Measurements from ENCODE around the gene PRRX2.

PRRX2 gene

DNA sequence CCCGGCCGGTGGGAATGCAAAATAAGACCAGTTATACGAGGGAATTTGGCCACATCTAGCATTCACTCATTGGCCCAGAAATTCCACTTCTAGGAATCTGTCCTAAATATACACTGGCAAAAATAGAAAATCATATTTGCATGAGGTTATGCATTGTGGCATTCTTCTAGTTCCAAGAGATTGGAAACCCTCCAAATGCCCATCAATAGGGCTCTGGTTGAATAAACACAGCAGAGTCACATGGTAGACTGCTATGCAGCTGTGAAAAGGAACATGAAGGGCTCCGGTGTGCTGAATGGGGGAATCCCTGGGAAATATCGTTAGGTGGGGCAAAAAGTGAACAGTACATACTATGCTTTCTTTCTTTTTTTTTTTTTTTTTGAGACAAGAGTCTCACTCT, 50.6 kb downstream of the PRRX2 start:
- H3K4me3 ChIP-seq (ENCODE audit: low read depth, low read length) = no peak overlapping the region
- no peak for DNase-seq (ENCODE audit: low read depth)
- TF ChIP-seq, protein P1, sequence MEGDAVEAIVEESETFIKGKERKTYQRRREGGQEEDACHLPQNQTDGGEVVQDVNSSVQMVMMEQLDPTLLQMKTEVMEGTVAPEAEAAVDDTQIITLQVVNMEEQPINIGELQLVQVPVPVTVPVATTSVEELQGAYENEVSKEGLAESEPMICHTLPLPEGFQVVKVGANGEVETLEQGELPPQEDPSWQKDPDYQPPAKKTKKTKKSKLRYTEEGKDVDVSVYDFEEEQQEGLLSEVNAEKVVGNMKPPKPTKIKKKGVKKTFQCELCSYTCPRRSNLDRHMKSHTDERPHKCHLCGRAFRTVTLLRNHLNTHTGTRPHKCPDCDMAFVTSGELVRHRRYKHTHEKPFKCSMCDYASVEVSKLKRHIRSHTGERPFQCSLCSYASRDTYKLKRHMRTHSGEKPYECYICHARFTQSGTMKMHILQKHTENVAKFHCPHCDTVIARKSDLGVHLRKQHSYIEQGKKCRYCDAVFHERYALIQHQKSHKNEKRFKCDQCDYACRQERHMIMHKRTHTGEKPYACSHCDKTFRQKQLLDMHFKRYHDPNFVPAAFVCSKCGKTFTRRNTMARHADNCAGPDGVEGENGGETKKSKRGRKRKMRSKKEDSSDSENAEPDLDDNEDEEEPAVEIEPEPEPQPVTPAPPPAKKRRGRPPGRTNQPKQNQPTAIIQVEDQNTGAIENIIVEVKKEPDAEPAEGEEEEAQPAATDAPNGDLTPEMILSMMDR (IDR thresholded peaks at IDR 0.05; ENCODE audit: low read depth, low read length, missing control alignments) = no peak
- in situ Hi-C loops (cut with HindIII; ENCODE audit: low sequenced_read_pairs) = no loop called here

DNA sequence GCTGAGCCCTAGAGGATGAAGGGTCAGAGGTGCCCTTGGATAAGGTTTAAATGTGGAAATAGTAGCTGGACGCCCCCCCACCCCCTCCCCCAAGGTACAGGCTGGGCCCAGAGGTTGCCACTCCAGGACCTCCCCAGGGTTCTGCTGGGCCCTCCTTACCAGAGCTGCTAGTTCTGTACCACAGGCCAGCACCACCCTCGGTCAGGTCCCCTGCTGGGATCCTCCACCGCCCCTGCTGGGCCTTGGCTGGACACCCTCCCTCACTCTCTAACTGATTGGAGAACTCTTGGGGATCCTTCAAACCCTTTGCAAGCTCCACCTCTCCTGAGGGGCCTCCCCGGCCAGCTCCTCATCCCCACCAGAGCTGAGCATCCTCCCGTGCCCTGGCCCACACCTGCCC, 52.5 kb downstream of the PRRX2 start:
- TF ChIP-seq, protein P1 (IDR thresholded peaks at IDR 0.05; ENCODE audit: low read depth, low read length, missing control alignments) = no peak
- H3K4me3 ChIP-seq (ENCODE audit: low read depth, low read length) = no peak overlapping the region
- in situ Hi-C loops (cut with HindIII; ENCODE audit: low sequenced_read_pairs) = no loop called here
- no peak for DNase-seq (ENCODE audit: low read depth)

DNA sequence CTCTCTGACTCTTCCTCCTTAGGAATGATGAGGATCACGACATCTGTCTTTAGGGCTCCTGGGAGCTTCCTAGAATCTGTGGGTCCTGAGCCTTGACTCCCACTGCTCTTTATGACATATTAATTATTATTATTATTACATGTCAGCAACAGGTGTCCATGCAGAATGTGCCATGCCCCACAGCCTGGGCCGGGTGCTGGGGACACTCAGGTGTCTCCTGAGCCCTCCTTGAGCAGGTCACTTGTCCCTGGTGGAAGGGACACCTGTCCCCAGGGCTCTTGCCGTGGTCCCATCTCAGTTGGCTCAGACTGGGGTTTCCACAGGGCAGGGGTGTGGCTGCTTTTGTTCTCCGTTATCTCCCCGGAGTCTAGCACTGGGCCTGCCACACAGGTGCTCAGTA, 53.2 kb downstream of the PRRX2 start:
- no peak for DNase-seq (ENCODE audit: low read depth)
- TF ChIP-seq, protein P1 (IDR thresholded peaks at IDR 0.05; ENCODE audit: low read depth, low read length, missing control alignments) = no peak
- in situ Hi-C loops (cut with HindIII; ENCODE audit: low sequenced_read_pairs) = no loop called here
- H3K4me3 ChIP-seq (ENCODE audit: low read depth, low read length) = no peak overlapping the region

DNA sequence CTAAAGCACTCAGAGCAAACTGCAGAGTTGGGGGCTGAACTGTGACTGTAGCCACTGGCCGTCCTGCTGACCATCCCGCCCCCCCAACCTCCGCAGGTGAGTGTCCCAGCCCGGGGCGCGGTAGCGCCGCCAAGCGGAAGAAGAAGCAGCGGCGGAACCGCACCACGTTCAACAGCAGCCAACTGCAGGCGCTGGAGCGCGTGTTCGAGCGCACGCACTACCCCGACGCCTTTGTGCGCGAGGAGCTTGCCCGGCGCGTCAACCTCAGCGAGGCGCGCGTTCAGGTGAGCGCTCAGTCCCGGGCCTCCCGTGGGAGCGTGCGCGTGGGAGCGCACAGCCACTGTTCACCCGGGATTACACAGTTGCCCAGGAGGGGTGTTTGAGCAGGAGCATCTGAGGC, 53.7 kb downstream of the PRRX2 start:
- DNase-seq (ENCODE audit: low read depth) = no peak
- no peak overlapping the region for H3K4me3 ChIP-seq (ENCODE audit: low read depth, low read length)
- in situ Hi-C loops (cut with HindIII; ENCODE audit: low sequenced_read_pairs) = no loop called here
- TF ChIP-seq, protein P1 (IDR thresholded peaks at IDR 0.05; ENCODE audit: low read depth, low read length, missing control alignments) = peak; percentile 18

DNA sequence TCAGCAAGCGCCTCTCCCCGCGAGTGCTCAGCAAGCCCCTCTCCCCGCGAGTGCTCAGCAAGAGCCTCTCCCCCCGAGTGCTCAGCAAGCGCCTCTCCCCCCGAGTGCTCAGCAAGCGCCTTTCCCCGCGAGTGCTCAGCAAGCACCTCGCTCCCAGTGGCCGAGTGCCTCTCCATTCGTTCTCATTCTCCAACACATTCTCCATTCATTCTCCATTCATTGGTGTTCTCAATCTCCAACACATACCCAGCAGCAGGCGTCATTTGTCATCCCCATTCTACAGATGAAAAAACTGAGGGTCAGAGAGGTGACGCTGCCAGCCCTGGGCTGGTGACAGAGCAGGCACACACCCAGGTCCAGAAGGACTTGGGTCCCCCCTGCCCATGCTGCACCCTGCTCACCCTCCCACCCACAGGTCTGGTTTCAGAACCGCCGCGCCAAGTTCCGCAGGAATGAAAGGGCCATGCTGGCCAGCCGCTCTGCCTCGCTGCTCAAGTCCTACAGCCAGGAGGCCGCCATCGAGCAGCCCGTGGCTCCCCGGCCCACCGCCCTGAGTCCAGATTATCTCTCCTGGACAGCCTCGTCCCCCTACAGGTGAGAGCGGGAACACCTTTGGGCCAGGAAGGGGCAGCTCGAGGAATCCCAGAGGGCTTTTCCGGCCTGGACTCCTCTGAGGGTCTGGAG, 54.9 kb downstream of the PRRX2 start:
- TF ChIP-seq, protein P1 (IDR thresholded peaks at IDR 0.05; ENCODE audit: low read depth, low read length, missing control alignments) = peak; percentile 46
- H3K4me3 ChIP-seq (ENCODE audit: low read depth, low read length) = no peak overlapping the region

DNA sequence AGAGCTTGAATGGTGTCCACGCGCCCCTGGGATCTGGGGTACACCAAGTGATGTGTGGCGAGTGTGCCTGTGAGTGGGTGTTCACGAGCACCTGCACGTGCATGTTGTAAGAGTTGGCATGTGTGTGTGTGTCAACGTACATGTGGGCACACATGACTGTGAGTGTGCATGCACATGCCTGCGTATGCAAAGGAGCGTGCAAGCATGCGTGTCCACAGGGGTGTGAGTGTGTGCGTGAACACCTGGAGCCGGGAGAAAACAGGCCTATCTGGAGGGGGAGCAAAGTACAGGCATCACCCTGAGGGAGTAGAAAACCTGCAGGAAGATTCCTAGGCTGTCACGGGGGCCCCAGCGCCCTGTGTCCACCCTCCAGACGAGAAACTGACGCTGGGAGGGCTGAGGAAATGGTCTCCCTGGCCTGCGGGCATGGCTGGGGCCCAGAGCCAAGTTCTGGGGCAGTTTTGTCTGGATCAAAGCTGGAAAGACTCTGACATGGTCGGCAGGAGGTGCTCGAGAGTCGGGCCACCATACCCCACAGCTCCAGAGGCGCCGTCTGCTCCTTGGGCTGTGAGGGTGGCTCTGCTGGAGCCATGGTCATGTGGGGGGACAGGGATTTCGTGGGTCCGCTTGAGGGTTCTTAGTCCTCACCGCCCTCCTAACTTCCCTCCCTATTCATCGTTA, 55.6 kb downstream of the PRRX2 start:
- no peak for DNase-seq (ENCODE audit: low read depth)
- H3K4me3 ChIP-seq (ENCODE audit: low read depth, low read length) = no peak overlapping the region
- TF ChIP-seq, protein P1 (IDR thresholded peaks at IDR 0.05; ENCODE audit: low read depth, low read length, missing control alignments) = peak; percentile 3
- in situ Hi-C loops (cut with HindIII; ENCODE audit: low sequenced_read_pairs) = loop anchor here (5.0 to 10.0 kb wide), 2 partner anchors 46 to 89 kb away; no protein-coding TSS in a partner anchor

More for the DNA sequence above, 54.9 kb downstream of the PRRX2 start:
- DNase-seq (ENCODE audit: low read depth) = no peak
- in situ Hi-C loops (cut with HindIII; ENCODE audit: low sequenced_read_pairs) = loop anchor here (5.0 to 10.0 kb wide), 2 partner anchors 46 to 88 kb away; no protein-coding TSS in a partner anchor
